DMS153 treated with DMSO at 0.1 percent for 48 hours (cell line): ENCODE results near the gene MACROD1.

ENCODE experiments used
- DNase-seq: peaks from one replicate; lab custom pipeline; 2025; ENCODE audit not compliant: unreplicated experiment; lab: John Stamatoyannopoulos, UW

Gene MACROD1

DNA sequence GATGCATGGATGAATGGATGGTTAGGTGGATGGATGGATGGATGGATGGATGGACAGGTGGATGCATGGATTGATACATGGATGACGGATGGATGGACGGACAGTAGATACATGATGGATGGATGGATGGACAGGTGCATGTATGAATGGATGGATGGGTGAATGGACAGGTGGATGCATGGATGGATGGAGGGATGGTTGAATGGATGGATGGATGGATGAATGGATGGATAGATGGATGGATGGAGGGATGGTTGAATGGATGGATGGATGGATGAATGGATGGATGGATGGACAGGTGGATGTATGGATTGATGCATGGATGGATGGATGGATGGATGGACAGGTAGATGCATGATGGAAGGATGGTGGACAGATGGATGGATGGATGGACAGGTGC lies 51.7 kb downstream of the MACROD1 start:
- no peak for DNase-seq

DNA sequence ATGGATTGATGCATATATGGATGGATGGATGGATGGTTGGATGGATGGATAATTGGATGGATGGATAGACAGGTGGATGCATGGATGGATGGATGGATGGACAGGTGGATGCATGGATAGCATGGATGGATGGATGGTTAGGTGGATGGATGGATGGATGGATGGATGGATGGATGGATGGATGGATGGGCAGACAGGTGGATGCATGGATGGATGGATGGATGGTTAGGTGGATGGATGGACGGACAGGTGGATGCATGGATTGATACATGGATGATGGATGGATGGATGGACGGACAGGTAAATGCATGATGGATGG lies 52.5 kb downstream of the MACROD1 start:
- DNase-seq: no peak

DNA sequence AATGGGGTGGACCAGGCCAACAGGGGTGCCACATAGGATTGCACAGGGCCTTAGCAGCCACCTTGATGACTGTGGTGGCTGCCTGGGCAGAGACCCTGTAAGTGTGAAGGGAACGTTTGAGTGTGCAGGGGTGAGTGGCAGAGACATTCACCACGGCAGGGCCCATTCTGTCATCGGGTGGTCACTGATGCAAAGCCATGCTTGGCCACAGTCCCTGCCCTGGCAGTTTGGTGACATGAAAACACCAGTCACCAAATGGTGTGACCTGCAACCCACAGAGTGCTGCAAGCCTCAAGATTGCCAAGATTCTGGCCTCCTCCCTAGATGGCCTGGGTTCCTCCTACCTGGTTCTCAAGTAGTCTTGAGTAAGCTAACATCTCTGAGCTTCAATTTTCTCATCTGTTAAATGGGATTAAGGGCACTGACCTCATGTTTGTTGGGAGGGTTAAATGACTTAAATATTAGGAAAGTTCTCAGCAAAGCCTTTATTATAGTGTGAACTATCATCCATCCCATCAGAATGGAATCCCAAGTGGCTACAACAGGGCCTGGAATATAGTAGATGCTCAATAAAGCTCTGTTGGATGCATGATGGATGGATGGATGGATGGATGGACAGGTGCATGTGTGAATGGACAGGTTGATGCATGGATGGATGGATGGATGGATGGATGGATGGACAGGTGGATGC lies 53.0 kb downstream of the MACROD1 start:
- no peak for DNase-seq

DNA sequence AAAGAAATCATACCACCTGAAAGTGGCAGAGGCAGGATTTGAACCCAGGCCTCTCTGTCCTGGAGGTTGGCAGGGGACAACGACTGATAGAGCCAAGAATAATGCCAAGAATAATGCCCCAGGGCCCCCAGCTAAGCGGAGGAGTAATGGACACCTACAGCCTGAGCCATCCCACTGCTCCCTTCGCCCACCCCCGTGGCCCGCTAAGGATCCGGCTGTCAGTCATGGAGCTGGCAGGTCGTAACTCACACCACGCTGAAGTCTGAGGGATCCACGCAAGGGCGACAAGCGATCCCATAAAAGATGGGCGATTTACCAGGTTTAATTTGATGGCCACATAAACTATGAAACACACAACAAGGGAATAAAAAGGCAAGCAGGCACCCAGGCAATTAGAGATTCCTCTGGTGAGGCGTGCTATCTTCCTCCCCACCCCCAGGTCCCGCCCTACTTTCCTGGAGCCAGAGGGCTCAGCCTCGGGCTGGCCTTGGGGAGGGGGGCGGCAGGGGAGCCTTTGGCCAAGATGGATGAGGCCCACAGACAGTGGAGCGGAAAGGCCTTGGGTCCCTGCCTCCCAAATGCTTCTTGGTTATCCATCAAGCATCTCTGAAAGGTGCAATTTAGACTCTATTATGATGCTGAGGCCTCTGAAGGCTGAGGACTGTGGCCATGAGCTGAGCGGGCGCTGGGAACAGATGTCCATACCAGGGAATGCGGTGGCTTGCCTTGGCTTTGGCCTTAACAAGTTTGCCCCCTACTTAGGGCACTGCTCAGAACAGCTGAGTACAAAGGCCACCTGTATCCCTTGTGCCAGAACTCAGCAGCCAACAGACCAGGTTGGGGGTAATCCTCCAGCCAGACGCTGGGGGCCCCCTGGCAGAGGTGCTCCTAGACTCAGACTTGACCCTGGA lies 55.2 kb downstream of the MACROD1 start:
- no peak for DNase-seq

DNA sequence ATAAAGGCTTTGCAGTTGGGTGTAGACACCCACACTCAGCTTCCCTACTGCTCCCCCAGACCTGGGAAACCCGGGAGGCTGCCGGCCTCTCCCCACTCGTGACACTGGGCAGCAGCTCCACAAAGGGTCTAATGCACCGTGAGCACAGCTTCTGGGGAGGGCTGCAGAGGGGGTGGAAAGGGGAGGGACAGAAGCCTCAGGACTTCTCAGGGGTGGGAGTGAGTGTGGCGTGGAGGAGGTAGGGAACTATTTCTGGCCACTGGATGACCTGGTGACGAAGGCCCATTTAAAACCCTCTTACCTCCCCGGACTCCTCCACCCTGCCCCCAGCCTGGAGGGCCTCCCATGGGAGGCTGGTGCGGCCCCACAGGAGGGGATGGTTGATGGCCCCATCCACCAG lies 56.6 kb downstream of the MACROD1 start:
- no peak for DNase-seq

DNA sequence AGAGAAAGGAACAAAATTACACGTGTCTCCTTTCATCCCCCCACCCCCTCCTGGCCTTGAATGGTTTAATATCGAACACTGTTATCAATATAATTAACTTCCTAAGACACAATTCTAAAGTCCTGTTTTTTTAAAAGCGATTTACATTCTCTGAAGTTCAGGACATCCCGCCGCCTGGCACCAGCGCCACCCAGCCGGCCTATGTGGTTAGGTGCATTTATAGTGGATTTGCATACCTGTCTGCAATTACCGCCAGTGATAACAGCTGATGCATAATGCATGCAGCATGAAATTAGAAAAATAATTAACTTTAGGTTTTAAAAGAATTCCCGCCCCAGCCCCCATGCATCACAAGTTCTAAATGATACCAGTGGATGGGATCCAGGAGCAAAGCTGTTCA lies 58.6 kb downstream of the MACROD1 start:
- no peak for DNase-seq

DNA sequence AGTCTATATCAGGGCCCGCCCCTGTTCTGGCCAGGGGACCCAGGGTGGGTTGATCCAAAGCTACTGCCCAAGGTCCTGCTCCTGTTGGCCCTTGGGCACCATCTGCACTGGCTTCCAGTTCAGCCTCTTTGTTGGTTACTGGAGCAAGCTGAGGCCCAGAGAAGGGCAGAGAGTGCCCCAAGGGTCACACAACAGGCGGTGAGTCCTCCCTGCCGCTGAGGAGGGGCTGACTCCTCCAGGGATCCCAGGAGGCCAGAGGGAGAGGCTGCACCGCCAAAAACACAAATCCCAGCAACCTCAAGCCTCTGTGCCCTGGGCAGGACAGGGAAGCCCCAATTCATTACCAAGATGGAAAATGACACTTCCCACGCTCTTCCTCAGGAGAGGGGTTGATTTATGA lies 61.3 kb downstream of the MACROD1 start:
- DNase-seq: no peak

DNA sequence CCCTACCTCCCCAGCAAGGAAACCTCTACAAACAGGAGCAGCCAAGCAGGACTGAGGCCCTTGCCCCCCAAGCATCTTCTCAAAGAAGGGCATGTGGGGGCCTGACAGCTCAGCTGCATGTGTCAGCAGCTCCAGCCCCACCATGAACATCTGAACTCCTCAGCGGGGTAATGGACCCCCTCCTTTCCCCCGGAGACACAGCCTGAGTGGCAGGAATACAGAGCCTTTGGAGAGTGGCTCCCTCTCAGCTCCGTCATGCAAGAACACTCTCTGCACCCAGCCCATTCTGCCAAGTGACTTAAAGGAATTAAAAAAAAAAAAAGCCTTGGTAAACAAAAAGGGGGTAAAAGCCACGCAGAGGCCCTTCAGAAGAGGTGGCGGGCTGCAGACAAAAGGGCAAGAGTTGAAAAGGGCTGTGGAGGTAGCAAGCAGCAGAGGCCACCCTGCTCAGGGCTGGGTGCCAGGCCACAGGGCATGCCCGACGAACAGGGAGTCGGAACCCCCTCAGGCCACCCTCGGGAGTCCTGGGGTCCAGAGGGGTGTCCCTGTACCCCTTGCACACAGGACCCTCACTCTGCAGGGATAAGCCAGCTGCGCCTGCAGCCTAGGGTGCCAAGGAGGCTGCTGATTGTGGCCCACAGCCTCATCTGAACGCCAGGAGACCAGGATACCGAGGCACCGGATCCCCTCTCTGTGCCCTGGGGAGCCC lies 62.5 kb downstream of the MACROD1 start:
- DNase-seq: no peak

DNA sequence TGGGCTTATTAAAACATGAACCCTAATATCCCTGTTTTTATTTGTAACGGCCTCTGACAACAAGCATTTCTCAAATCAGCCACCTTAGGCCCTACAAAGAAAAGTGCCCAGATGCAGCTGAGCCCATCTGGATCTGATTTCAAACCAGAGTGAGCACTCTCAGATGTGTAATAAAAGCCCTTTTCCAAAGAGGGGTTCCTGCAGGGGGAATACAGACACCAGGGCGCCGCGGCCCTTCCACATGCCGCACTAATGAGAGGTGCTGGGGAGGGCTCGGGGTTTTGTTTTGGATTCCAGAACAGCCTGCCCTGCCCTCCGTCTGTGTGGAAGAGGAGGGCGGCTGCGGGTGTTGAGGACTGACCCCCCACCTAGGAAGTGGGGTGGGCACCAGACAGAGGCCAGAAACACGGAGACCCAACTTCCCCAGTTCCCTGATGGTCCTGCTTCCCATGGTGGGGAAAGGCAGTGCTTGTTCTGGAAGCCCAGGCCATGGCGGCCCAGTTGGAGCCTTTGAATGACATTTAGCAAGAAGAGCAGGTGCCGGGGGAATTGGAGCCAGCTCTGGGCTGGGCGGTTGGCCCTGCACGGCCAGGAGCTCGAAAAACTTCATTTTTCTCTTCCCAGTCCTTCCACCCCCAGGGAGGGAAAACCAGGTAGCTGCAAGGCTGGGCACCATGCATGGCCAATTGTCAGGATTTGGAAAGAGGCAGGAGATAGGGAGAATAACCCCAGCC lies 63.7 kb downstream of the MACROD1 start:
- no peak for DNase-seq

DNA sequence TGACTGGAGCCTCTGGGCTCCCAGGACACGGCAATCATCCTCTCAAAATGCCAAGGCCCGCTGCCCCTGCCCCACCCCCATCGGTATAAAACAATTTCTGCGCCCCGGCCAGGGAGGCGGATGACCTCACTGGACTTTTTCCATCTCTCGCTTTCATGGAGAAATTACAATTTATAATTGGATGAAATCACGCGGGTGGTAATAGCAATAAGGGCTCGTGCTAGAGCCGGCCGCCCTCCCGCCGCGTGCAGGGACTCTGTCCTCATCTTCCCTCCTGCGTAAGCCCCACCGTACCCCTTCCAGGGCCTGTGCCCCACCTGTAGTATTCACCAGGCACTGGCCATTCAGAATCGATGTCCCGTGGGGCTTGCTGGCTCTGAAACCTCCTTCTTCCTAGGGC lies 64.5 kb downstream of the MACROD1 start:
- no peak for DNase-seq

DNA sequence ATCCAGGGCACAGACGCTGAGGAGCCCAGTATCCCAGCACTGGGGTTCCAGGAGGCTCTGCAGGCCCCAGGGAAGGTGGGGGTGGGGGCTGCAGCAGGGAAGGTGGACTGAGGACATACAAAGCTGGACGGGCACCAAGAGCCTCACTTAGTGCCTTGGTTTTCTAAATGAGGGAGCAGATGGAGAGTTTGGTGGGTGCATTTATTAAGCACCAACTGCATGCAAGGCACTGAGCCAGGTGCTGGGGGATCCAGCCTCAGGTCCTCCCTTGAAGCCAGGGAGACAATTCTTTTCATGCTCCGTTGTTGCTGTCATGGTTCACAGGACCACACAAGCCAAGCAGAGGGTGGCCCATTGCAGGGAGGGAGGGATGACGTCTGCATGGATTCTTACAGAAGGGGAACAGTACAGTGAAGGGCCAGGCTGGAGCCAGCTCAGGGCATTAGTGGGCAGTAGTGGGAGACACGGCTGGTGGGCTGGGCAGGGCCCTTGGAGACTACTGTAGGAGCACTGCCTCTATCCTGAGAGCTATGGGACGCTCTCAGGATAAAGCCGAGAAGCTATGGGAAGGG lies 65.0 kb downstream of the MACROD1 start:
- no peak for DNase-seq

DNA sequence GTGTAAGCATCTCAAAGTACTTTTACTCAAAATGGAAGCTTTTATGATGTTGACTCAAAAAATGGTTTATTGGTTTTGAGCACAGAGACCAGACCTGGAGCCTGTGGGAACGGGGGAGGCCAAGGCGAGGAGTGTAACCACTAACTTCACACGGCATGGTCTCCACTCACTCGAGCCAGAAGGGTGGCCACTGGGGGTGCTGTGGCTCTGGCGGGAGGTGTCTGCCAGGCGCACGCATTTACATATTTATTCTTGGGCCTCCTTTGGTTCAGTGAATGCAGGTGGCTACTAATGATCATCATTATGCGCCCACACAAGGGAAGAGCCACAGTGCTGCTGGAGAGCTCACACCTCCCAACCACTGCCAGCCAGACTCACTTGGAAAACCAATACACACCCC lies 65.6 kb downstream of the MACROD1 start:
- no peak for DNase-seq

DNA sequence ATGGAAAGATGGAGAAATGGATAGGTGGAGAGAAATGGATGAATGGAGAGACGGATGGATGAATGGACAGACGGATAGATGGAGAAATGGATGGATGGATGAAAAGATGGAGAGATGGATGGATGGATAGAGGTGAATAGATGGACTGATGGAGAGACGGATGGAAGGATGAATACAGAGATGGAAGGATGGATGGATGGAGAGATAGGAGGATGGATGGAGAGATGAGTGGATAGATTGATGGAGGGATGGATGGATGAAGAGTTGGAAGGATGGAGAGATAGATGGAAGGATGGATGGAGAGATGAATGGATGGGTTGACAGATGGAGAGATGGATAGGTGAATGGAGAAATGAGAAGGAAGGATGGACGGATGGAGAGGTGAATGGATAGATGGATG lies 66.5 kb downstream of the MACROD1 start:
- DNase-seq: no peak

DNA sequence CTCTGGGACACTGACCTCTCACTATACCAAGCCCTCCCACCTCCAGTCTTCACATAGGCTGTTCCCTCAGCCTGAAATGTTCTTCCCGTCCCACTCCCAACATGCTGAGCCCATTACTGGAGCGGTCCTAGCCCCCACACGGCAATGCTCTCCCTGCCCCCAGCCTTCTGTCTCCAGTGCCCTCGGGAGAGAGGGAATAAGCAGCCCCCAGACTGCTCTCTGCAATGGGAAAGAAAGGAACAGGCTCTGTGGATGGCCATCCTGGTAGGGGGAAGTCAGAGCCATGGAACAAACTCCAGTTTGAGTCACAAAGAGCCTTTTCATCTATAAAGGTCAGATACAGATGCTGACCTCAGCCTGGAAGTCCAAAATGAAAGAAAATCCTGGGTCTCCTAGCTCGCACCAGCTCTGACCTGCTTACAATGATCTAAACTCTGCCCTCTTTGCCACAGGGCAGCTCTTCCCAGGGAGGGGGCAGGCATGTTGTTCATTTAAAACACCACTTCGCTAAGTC lies 67.5 kb downstream of the MACROD1 start:
- DNase-seq: no peak

DNA sequence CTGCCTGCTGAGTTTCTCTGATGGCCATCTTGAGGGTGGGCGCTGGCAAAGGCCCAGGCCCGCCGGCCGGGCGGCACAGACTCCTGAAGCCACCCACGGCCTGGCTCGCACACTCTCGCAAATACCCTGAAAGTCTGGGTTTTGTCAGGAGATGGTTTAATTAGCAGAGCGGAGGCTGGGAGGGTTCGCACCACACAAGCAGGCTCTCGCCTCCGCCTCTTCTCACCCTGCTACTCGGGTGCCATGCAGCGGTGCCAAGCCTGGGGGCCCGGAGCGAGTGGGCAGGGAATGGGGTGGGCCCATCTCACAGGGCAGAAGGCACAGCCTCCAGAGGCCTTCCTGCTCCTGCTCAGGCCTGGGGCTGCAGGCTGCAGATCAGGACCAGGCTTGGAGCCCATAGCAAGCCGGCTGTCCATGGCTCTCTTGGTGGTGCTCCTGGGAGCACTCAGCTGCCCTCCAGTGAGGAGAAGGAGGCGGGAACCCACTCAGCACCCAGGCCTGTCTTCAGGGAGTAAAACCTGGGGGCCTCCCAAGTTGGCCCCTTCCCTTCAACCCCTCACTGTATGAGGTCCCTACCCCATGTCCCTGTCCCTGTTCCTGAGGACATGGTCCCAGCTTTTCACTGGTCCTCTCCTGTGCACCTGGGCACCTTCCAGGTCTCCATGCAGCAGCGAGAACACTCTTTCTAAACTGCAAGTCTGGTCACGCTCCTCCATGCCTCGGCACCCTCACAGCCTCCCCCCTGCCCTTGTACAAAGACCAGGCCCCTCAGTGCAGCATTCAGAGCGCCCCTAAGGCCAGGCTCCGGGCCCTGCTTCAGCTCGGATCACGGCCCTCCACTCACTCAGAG lies 68.2 kb downstream of the MACROD1 start:
- DNase-seq: no peak

DNA sequence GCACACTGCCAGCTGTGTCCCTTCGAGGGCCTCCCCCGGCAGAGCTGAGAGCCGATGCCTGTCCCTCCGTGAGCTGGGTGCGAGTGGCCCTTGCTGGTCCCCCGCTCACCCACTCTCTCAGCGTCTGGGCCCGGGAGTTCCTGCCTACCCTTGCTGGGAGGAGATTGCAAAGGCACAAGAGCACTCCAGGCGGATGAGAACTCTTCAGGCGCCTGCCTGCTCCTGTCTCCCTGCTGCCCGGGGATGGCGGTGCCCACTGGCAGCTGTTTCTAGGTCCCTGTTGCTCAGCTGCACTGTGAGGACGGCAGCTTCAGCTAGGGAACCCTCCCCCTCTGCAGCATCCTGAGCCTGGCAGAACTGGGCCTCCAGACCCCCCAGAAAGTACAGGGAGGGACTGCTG lies 69.1 kb downstream of the MACROD1 start:
- DNase-seq: no peak

DNA sequence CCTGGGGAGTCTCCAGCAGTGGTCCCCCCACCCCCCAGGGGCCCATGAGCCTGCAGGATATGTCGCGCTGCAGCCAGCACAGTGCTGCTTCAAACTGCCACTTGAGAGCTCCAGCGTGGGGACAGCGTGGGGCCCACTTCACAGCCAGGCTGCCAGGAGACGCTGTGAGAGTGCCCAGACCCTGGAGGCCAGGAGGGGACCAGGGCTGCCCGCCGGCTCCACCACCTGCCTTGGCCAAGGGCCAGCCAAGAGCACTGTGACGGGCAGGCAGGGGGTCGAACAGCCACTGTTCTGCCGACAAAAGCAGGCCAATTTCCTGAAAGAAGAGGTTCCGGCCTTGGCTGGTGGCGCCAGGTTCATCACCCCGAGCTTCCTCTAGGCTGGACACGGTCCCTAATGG lies 70.0 kb downstream of the MACROD1 start:
- no peak for DNase-seq

DNA sequence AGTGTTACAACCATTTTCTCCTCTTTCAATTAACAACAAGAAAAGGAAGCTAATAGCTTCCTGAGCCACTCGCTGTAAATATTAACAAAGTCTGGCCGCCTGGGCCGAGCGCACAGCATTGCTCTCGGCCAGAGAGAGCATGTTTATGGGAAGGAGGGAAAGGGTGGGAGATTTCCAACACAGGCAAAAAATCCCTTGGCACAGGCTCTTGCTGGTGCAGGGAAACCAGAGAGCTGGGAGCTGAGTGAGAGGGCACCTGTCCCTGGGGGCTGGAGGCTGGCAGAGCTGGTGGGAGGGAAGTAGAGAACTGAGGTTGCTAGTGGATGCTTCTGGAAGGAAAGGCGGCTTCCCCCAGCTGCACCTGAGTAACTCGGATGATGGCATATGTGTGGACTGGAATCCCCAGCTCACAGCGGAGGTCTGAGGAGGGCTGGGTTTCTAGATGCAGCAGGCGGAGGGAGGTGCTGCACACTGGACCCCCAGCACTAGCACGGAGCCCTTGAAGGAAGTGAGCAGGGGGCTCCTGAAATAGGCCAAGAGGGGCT lies 70.6 kb downstream of the MACROD1 start:
- DNase-seq: no peak

DNA sequence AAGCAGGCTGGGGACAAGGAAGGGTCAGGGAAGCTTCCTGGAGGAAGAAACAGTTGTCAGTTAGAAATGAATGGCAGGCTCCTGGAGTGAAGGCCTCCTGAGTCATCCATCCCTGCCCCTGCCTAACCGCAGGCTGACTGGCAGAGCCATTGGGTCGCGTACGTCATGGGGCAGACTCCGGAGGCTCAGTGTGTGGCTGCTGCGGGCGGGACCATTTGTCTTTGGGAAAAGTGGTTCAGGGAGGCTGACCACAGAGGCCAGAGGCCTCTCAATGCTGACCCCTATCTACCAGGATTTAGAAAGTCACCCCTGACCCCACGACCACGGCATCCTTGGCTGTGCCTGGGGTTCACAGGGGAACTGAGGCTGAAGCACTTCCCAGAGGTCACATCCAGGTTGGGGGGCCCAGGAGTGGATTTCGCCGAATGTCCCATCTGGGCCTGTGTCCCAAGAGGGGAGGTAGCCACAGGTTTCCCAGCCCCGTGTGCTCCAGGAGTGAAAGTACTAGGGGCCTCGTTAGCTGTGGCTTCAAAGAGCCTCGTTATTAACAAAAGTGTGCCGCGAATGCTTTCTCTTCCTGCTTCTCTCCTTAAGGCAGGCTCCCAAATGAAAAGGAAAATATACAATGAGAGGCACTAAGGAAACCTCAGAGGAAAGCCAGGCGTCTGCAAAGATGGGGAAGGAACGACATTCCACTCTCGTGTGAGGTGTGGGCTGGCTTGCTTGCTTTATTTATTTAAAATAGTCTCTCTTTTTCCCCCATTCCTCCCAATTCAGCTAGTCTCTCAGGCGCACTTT lies 71.3 kb downstream of the MACROD1 start:
- DNase-seq: no peak
